ENCODE data around the gene SH3BGRL3.
"Not testable (repeated sequence)": the region's sequence is repeated elsewhere in the genome, so short reads cannot be mapped to it uniquely, and the experiment has no call there.

The SH3BGRL3 gene

DNA sequence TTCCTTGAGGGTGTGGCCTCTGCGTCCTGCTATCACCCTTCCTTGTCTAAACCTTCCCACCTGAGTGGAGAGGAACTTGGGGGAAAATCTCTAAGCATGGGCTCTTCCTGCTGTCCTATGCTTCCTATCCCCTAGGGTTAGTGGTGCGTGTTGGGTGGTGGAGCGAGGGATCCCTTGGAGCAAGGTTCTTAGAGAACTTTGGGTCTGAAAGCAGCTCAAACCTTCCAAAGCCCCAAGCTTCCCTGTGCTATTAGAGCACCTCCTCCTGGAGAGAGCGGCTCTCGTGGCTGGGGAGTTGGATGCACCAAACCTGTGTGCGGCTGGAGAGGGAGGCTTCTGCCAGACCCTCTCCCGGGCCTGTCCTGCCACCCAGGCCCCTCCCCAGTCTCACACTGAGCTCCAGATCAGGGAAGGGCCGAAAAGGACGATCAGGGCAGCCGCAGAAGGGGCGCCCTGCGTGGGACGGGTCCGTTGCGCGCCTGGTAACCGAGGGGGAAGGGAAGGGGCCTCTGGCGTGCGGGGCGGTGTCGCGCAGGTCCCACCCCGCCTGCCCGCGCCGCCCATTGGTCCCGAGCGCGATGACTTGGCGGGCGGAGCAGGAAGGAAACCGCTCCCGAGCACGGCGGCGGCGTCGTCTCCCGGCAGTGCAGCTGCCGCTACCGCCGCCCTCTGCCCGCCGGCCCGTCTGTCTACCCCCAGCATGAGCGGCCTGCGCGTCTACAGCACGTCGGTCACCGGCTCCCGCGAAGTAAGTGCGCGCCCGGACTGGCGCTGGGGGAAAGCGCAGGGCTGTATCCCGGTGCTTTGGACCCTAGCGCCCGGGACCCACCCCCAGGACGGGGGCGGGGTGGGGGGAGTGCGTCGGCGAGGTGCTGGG, at the start of gene SH3BGRL3:
Gene SH3BGRL3, plus strand, starts transcription at position 631 of the 877 bp plus-strand sequence. Its CDS starts 70 bp downstream, at position 701.
- FAIRE-seq, result no peak

DNA sequence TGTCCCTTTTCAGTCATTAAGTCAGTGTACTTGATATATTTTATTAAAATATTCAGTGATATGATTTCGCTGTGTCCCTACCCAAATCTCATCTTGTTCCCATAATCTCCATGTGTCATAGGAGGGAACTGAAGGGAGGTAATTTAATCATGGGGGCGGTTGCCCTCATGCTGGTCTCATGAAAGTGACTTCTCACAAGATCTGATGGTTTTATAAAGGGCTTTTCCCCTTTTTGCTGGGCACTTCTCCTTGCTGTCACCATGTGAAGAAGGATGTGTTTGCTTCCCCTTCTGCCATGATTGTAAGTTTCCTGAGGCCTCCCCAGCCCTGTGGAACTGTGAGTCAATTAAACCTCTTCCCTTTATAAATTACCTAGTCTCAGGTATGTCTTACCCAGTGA, 49.2 kb upstream of the SH3BGRL3 start:
- not testable (repeated sequence) for FAIRE-seq

DNA sequence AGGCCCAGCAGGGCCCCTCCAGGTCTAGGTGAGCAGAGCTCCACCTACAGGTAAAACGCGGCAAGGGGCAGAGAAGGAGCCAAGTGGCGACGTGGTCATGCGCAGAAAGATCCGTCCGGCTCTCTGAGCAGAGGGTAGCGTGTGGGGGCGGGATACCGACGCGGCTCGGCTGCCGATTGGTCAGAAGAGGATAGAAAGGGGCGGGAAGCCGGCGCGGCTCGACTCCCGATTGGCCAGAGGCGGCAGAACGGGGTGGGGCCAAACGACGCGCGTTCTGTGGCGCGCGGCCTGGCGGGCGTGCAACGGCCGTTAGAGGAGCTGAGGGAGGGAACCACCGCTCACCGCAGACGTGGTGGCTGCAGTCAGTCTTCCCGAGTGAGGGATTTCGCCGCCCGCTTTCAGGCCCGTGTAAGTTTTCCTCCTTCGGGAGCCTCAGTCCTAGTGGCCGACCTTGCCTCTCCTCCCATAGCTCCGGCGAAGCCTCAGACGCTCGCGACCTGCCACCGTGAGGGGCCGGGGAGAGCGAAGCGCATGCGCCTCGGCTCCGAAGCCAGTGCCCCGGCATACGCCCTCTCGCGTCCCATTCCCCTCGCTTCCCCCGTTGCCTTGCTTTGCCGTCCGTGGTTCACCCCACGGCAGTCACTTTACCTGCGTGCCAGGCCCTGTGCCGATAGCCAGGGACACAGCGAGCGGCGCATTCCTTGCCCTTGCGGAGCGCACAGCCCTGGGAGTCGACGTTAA, 45.8 kb upstream of the SH3BGRL3 start, which contains the start of gene CEP85:
Gene CEP85, plus strand, starts transcription at position 298 of the 741 bp plus-strand sequence. CDS start 5,584 bp downstream, outside the sequence.
- peak; percentile 99 for FAIRE-seq

DNA sequence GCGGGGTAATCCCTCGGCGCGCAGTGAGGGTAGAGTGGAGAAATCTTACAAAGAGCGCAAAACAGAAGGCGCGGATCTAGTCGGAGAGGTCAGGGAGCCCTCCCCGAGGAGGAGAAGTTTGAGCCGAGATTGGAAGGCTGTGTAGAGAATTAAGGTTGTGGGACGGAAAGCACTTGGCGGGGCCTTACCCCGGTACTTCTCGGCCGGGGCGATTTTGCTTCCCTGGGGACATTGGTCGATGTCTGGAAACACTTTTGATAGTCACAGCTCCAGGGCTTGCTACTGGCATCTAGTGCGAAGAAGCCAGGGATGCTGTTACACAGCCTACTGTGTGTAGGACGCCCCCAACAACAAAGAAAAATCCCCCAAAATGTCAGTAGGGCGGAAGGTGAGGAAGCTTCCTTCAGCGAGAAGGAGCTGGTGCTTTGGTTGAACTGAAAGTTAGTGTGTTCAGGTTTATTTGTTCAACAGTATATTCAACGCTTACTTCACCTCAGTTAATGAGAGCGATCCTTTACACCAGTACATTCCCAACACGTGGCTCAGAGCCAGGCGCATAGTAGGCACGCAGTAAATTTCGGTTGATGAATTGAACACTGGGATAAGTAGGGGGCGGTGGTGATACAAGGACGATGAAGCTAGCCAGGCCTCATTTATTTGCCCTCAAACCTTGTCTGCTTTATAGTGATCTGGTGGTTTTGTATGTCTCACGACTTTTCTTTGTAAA, 45.1 kb upstream of the SH3BGRL3 start:
- FAIRE-seq, result no peak

DNA sequence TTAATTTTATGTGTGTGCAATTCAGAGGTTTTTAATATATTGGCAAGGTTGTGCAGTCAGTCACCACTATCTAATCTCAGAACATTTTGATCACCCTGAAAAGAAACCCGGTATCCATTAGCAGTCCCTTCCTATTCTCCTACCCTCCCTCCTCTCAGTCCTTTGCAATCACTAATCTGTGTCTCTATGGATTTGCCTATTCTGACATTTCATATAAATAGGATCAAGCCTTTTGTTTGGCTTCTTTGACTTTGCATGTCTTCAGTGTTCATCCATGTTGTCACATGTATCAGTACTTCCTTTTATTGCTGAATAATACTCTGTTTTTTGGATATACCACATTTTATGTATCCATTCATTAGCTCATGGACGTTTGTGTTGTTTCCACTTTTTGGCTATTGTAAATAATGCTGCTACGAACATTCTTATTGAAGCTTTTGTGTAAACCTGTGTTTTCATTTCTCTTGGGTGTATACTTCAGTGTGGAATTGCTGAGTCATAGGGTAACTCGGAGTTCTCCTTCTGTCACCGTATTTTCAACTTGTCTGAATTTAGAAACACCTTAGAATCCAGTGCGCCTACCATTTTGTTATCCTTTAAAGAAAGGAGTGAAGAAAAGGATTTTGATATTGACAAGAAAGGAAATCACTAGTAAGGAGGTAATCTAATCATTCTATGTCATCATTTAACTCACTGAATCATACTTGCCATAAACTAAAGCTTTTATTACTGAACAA, 42.5 kb upstream of the SH3BGRL3 start:
- no peak for FAIRE-seq

DNA sequence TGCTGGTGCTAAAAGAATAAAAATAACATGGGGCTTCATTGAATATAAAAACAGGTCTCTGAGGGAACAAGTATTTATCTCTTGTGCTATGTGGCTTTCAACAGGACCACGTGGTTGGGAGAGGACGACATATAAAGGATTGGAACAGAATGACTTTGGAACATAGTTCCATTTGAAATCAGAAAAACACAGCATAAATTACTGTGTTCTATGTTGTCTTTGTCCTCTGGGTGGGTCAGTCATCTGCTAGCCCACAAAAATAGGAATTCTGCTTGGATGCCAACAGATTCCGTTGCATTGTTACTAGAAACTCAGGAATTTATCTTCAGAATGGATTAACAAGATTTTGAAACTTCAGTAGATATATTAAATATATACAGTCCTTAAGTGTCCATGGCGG, 40.0 kb upstream of the SH3BGRL3 start:
- FAIRE-seq, result no peak

DNA sequence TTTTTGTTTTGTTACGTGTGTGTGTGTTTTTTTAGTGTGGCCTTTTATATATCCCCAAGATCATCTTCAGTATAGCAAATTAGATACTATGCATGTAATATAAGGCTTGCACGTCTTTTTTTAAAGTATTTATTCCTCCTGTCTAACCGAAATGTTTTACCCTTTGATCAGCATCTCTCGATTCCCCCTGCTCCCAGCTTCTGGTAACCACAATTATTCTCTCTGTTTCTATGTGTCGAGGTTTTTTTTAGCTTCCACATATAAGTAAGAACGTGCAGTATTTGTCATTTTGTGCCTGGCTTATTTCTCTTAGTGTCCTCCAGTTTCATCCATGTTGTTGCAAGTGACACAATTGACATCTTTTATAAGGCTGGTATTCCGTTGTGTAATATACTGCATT, 27.2 kb upstream of the SH3BGRL3 start:
- FAIRE-seq, result no peak

DNA sequence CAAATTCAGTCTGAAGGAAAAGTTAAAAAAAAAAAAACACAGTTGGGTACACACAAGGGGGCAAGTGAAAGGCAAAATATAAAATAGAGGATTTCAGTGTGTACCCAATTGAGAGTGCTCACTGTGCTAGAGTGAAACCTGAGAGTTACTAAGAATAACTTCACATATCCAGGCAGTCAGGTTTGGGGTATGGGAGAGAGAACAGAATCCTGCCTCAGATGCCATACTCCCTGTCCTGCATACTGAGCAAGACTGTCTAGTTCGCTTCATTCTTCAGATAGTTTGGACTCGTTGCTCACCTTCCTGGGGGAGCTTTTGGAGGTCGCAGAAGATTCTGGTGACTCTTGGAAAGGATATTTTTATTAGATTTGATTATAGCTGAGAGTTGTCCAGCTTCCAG, 25.5 kb upstream of the SH3BGRL3 start:
- no peak for FAIRE-seq

DNA sequence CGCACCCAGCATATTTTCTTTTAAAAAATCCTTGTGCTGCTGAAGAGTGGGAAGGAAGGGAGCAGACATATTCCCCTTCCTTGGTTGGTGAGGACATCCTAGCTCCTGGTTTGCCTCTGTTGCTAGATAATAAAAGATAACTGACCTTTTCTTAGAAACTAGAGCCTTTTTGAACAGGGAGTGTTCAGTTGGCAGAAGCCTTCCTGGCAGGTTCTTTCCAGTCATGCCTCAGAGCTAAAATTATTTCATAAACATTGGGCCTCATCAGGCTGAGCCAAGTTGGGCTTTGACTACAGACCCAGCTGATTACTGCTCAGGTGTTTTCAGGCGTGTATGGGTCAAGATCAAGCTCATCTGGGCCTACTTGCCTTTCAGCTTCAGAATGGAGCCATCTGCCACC, 22.7 kb upstream of the SH3BGRL3 start:
- no peak for FAIRE-seq

DNA sequence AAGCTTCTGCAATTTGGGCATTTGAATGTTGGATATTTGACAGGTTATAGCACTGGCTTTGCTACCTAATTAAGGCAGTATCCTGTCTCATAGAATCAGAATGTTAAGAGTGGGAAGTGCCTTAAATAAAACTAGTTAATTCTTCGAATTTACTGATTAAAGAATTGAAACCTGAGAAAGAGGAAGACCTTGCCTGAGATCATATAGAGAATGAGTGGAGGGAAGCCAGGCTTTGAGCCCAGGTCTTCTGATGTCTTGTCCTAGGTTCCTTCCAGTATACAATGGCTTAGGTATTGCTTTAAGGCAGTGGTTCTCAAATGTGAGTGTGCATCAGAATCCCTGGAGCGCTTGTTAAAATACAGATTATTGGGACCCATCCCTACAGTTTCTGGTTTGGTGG, 20.9 kb upstream of the SH3BGRL3 start:
- no peak for FAIRE-seq

DNA sequence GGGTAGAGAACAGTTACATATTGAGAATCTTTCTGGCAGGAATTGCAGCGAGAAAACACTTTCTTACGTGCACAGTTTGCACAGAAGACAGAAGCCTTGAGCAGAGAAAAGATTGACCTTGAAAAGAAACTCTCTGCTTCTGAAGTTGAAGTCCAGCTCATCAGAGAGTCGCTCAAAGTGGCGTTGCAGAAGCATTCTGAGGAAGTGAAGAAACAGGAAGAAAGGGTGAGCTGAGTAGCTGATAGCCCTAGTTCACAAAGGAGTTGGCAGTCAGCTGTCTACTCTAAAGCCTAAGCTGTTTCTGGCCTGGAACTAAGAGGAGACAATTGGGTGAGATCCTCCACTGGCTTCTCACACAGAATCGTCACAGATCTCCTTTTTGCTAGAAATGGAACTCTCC, 20.3 kb upstream of the SH3BGRL3 start:
- no peak for FAIRE-seq

DNA sequence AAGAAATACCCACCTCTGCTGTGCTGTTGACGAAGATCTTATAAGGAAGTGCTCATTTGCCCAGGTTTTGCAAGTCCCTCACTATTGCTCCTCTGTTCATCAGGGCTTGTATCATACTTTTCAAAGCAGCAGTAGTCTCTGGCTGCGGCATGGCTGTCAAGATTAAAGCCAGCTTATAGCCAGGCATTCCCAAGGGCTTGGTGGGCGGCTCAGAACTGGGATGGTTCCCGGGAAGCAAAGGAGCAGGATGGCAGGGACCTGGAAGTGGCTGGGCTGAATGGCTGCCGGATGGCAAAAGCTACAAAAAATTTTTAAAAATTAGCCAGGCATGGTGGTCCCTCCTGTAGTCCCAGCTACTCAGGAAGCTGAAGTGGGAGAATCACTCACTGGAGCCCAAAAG, 16.7 kb upstream of the SH3BGRL3 start:
- no peak for FAIRE-seq

DNA sequence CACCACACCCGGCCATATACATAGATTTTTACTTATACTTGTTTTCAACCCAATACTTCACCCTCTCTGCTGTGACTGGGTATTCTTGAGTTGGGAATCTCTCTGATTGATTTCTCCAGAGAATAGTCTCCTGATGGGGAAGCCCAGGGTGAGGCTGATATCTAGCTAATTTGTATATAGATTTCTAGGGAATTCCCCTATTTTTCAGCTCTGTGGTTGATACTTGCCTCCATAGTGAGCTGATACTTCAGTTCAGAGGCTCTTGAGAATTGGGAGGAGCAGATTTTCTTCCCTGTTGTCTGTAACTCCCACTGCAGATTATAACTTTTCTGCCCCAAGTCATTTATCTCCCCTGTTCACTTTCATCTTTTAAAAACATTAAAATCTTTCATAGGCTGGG, 14.5 kb upstream of the SH3BGRL3 start:
- no peak for FAIRE-seq

DNA sequence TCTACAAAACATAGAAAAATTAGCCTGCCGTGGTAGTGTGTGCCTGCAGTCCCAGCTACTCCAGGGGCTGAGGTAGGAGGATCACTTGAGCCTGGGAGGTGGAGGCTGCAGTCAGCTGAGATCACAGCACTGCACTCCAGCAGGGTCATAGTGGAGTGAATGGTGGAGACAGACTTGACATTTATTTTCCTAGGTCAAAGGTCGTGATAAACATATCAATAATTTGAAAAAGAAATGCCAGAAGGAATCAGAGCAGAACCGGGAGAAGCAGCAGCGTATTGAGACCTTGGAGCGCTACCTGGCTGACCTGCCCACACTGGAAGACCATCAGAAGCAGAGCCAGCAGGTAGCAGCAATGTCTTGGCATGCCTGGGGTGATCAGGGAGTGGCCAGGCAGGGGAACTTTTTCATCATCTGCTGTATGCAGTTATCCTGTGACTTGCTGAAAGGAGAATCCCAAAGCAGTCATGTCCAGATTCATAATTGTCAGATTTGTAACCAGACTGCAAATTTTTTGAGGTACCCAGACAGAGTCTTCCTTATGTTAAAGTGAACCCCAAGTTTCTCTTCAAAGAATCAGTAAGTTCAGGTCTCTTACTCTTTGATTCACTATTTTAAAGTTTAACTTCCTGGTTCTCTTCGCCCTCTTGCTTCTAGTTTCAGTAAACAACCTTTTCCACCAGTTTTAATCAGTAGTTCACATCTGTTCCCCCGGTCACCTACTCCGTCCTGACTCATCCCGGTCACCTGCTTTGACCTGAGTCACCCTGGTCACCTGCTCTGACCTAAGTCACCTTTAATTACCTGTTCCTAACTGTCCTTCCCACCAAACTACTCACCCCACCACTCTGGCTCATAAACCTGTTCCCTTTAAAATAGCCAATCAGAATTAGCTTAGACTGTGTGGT, 11.3 kb upstream of the SH3BGRL3 start:
- no peak for FAIRE-seq

DNA sequence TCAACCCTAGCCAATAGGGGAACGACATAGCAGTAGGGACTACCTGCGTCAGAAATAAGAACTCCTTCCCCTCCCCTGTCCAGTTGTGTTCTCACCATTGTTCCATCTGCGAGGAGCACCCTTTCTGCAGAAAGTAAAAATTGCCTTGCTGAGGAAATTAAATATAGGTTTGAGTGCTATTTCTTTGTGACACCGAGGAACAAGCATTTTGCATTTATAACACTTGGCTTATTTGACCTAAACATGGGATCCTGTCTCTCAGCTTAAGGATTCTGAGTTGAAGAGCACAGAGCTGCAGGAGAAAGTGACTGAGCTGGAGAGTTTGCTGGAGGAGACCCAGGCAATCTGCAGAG, 10.7 kb upstream of the SH3BGRL3 start:
- FAIRE-seq, result no peak

DNA sequence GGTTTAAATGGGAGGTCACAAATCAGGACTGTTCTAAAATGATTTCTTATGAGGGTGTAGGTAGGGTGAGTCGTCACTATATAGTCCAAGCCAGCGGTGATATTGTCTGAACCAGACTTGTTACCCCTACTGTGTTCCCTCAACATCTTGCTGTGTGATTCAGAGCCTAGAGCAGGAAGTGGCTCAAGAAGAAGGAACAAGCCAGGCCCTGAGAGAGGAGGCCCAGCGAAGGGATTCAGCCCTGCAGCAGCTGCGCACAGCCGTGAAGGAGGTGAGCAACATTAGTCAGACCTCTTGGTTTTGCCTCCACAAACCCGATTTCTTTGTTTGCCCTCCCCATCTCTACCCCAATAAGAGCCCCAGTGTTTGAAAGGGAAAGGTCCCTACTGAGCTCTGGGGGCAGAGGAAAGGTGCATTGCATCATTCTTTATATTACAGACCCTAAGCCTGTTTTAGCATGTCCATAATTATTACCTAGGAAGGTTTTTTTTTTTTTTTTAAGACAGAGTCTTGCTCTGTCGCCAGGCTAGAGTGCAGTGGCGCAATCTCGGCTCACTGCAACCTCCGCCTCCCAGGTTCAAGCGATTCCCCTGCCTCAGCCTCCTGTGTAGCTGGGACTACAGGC, 5.0 kb upstream of the SH3BGRL3 start:
- FAIRE-seq, result no peak

DNA sequence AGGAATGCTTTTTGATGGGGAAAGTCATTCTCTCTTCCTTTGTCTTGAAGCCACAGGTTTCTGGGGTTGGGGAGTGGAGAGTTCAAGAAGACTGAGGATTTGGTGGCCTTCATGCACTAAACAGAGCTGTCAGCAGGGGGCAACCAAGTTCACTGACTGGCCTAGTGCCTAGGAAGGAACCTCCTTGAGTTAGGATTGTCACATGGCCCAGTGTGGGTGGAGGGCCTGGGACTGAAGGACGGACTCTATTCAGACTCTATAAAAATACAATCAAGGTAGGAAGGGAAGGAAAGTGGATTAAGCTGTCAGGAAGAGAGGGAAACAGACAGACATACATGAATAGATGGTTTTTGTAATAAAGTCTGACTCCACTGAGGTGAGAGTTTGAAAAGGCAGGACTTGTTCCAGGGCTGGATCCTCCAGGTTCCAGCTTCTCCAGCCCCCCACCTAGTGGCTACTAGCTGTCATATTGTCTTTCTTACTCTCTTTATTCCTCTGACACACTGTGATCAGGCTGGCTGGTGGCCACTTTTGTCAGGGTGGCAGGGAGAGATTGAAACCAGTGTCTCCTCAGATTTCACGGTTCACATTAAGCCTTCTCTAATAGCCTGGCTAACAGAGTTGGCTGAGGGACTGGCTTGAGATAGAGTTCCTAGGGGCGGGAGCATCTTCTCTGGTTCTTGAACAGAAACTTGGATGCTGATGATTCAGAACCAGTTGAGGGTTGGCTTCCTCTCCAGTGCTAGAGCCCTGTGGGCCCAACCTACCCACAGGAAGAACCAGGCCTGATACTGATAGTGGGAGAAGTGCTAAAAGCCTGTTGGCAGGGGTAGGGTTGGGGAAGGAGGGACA, 4.1 kb upstream of the SH3BGRL3 start:
- FAIRE-seq, result peak; percentile 79

DNA sequence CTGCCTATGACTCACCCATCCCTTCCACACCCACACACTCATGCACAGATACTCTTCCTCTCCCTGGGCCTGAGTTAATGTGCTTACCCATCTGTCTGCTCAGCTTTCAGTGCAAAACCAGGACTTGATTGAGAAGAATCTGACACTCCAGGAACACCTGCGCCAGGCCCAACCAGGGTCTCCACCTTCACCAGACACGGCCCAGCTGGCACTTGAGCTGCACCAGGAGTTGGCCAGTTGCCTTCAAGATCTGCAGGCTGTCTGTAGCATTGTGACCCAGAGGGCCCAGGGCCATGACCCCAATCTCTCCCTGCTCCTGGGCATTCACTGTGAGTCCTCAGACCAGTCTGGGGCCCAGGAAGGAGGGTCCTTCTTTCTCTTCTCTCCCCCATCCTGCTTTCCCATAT, 3.5 kb upstream of the SH3BGRL3 start:
- no peak for FAIRE-seq

DNA sequence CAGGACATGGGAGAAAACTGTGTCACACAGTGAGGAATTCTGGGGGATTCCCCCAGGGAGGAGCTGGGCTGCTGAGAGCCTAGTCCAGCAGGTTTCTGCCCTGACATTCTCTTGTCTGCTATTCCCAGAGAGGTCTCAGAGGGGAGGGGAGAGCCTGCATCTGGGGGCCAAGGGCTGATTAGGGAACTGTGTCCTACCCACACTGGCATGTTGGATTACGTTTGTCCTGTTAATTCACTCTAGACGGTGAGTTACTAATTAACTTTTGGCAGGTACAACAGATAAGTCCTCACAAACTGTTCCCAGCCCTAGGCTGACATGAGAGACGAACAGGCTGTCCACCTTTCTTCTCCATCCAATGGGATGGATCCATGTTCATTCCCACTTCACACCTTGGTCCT, 2.6 kb upstream of the SH3BGRL3 start:
- FAIRE-seq, result no peak

DNA sequence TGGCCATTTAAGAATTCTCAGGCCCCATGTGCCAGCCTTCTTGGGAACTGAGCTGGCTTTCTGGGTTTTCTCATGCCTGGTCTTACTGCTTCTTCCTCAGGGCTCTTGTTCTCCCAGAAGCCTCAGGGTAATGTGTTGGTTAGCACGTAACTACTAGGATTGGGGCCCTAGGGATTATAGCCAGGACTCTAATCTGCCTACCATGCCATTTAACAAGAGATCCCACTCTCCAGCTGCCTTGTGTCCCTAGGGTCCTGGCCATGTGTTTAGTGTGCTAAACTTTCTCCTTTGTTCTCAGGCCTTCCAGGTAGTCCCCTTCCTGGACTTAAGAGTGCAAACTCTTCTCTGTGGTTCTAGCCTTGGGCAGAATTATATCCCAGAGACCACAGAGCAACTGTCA, 2.2 kb upstream of the SH3BGRL3 start:
- no peak for FAIRE-seq
